EL (cell line): Measurements from ENCODE around the gene GMPR2.

Source experiments
- DNase-seq: peaks from one replicate; pipeline ENCODE4 v3.0.0-alpha.2; 2016

GMPR2 gene

GRCh38 chr14:24270537-24271133, 37.9 kb downstream of the GMPR2 start:
- DNase-seq, result no peak

- DNase-seq, result peak; percentile 82
Measured at GRCh38 chr14:24271134-24271833, 38.6 kb downstream of the GMPR2 start, which contains the start of gene RABGGTA. Gene RABGGTA, minus strand, starts transcription at chr14:24271597. Its CDS starts 482 bp downstream, at chr14:24271115.

- no peak for DNase-seq
Measured at GRCh38 chr14:24271834-24272263, 39.1 kb downstream of the GMPR2 start.

- no peak for DNase-seq
Measured at GRCh38 chr14:24272467-24272866, 39.7 kb downstream of the GMPR2 start.

- no peak for DNase-seq
Measured at GRCh38 chr14:24273422-24273998, 40.8 kb downstream of the GMPR2 start.

GRCh38 chr14:24274101-24274543, 41.4 kb downstream of the GMPR2 start:
- DNase-seq, result no peak

GRCh38 chr14:24277071-24277470, 44.3 kb downstream of the GMPR2 start:
- DNase-seq, result no peak

- DNase-seq, result no peak
Measured at GRCh38 chr14:24277606-24278321, 45.0 kb downstream of the GMPR2 start.

- no peak for DNase-seq
Measured at GRCh38 chr14:24278424-24278823, 45.7 kb downstream of the GMPR2 start.

GRCh38 chr14:24279301-24280186, 46.8 kb downstream of the GMPR2 start:
- peak; percentile 19 for DNase-seq

- no peak for DNase-seq
Measured at GRCh38 chr14:24280797-24281460, 48.2 kb downstream of the GMPR2 start.

- no peak for DNase-seq
Measured at GRCh38 chr14:24281636-24282035, 48.9 kb downstream of the GMPR2 start.

- no peak for DNase-seq
Measured at GRCh38 chr14:24282736-24283135, 50.0 kb downstream of the GMPR2 start.

- DNase-seq, result no peak
Measured at GRCh38 chr14:24283796-24284460, 51.2 kb downstream of the GMPR2 start.

- DNase-seq, result no peak
Measured at GRCh38 chr14:24284501-24285035, 51.8 kb downstream of the GMPR2 start.

- no peak for DNase-seq
Measured at GRCh38 chr14:24285351-24285750, 52.6 kb downstream of the GMPR2 start.

GRCh38 chr14:24286996-24287395, 54.3 kb downstream of the GMPR2 start:
- no peak for DNase-seq
